ENCODE results near the gene HDAC4.

Gene HDAC4

DNA sequence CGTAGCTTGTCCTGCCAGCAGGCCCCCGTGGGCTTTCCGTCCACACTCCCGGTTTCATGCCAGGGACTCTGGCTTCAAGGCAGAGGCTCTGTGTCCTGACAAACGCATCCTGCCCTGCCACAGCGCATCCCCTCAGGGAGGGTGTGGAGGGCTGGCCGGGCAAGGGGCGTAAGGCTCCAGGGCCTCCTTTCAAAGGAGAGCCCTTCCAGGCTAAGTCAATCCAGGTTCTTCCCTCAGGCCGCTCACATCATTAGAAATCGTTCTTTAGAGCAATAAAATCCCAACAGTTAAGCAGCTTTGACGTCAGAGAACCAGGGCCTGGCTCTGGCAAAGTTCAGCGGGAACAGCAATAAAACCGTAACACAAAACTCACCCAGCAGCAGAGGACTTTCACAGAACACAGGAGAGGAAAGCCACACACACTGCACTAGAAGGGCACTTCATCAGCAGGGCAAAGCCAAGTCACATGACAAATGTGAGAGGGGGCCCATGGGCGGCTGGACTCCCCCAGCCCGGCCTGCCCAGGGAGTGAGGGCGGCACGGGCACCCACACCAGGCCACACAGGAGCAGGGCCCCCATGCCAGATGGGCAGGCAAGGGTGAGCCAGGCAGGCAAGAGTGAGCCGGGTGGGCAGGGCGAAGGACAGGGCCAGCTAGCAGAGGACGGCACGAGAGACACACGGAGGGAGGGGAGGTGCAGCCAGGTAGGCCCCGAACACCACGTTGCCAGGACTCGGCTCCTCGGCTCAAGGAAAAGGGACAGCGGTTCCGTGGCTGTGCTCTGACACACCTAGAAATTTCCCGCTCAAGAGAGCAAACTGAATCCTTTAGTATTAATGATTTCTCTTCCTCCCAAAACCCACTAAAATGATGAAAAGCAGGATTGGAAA is 52.0 kb downstream of the HDAC4 start:
- peak; percentile 33 for DNase-seq (ENCODE audit: low spot score)

DNA sequence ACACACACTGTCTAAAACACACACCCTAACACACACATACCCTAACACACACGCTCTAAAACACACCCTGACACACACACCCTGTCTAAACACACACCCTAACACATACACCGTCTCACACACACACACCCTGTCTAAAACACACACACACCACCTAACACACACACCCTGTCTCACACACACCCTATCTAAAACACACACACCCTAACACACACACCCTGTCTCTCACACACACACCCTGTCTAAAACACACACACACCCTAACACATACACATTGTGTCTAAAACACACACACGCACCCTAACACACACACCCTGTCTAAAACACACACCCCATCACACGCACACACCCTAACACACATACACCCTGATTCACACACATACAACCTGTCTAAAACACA is 54.1 kb downstream of the HDAC4 start:
- no peak for DNase-seq (ENCODE audit: low spot score)

GRCh38 chr2:239345251-239345650 is 55.6 kb downstream of the HDAC4 start:
- DNase-seq (ENCODE audit: low spot score), result no peak

- DNase-seq (ENCODE audit: low spot score), result no peak
These were observed 56.0 kb downstream of the HDAC4 start for GRCh38 chr2:239344857-239345216.

GRCh38 chr2:239343946-239344856 is 56.6 kb downstream of the HDAC4 start:
- DNase-seq (ENCODE audit: low spot score), result no peak

GRCh38 chr2:239343460-239343859 is 57.4 kb downstream of the HDAC4 start:
- DNase-seq (ENCODE audit: low spot score), result no peak

- no peak for DNase-seq (ENCODE audit: low spot score)
These were observed 59.0 kb downstream of the HDAC4 start for GRCh38 chr2:239341840-239342239.

DNA sequence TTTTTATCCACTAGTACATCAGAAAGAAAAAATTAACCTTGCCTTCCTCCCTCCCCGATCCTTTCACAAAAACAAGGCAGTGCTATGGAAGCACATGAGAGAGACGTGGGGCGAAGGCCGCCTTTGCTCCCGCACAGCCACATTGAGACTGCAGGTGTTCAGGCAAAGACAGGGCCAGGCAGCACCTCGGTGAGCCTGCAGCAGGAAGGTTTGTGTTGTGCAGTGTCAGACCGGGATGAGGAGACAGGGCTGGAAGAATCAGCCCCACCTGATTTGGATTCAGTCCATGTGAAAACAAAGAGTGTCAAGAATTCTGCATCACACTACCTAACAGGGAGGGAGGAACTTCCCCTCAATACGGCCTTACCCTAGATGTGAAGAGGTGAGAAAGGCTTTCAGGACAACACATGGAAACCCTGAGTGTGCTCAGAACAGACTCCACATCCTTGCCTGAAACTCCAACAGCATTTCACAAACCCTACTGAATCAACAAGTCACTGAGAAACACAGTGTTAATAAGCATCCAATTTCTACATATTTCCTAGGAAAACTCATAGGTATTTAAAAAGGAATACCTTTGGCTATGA is 59.6 kb downstream of the HDAC4 start:
- DNase-seq (ENCODE audit: low spot score), result no peak

GRCh38 chr2:239339726-239340601 is 60.9 kb downstream of the HDAC4 start:
- DNase-seq (ENCODE audit: low spot score), result no peak

- DNase-seq (ENCODE audit: low spot score), result no peak
These were observed 61.6 kb downstream of the HDAC4 start for GRCh38 chr2:239339241-239339640.

DNA sequence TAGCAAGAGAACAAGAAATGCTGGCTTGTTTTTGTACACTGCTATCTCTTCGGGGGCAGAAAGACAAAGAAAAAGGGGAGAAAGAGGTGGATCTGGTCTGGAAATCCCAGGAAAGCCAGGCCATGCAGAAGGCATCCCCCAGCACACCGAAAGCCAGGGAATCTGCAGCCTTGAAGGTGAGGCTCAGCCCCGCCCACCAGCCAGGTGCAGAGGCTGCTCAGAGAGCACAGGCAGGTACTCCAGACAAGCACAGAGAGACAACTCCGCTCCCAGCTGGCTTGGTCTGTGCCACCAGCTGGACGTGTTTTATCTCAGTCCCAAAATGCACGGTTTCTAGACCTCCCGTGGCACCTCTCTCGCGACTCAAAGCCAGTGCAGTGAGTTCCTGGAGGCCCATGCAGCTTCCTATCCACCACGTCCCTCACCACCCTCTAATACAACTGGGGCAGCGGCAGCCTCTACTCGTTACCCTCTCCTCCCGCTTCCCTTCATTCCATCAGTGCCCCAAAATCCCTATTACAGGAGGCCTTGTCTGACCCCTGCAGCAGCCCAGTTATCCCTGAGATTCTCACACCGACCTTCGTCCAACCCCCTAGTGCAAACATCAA is 62.8 kb downstream of the HDAC4 start:
- DNase-seq (ENCODE audit: low spot score), result no peak

- DNase-seq (ENCODE audit: low spot score), result no peak
These were observed 63.5 kb downstream of the HDAC4 start for GRCh38 chr2:239337122-239337876.

- no peak for DNase-seq (ENCODE audit: low spot score)
These were observed 69.3 kb downstream of the HDAC4 start for GRCh38 chr2:239331560-239331959.

- no peak for DNase-seq (ENCODE audit: low spot score)
These were observed 70.0 kb downstream of the HDAC4 start for GRCh38 chr2:239330836-239331235.

DNA sequence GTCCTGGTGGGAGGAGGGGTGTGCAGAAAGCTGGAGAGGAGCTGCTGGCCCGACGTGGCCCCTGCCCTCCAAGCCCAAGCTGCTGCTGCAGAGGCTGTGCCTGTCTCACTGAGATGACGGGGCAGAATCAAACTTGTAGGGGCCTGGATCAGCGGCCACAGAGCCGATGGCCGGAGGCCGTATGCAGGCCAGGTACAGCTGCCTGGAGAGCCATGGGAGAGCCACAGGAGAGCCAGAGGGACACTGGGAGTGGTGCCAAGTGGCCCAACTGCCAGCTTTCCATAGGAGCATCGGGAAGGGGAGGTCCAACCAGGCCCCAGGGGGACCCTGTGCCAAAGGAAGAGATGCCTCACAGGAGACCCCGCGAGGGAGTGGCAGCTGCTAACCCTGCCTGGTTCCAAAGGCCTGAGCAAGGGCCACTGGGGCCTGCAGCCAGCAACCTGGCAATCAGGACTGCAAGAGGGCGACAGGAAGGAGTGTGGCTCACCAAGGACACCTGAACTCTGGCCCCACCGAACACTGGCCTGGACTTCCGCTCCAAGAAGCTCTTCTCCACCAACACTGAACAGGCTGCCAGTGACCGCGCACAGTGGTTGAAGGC is 70.7 kb downstream of the HDAC4 start:
- DNase-seq (ENCODE audit: low spot score), result no peak

- no peak for DNase-seq (ENCODE audit: low spot score)
These were observed 71.4 kb downstream of the HDAC4 start for GRCh38 chr2:239329284-239329971.

GRCh38 chr2:239328351-239329191 is 72.2 kb downstream of the HDAC4 start:
- no peak for DNase-seq (ENCODE audit: low spot score)

DNA sequence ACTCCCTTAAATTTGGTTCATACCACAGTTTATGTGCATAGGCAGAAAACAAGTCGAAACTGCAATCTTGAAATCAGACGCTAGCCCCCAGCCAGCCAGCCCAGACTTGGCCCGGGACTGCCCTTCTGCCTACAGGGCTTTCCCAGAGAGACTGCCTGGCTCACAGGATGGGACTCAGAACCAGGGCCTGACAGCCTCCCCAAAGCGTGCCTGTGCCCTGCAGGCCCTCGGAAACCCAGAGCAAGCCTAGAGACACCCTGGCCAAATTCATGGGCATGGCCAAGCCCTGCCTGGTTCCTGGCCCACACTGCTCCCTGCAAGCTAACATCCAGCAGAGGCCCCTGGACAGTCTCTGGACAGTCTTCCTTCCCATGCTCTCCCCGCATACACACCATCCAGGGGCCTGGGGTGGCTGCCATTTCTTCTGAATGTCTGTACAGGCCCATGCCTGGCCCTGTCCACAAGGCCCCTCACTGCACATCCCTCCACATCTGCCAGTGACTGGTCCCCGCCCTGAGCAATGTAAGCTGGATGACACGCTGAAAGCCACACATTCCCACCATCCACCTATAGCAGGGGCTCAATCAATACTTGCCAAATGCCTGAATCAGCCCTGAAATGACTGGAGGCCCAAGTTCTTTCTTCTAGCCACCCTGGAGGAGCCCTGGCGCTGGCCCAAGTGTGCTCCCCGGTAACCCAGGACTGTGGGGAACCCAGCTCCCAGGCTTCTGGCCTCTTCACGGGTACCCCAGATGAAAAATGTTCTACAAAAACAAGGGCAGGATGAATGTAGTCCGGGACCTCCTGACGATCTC is 73.1 kb downstream of the HDAC4 start:
- no peak for DNase-seq (ENCODE audit: low spot score)
